HEK293T (cell line): ENCODE results near the gene BLCAP.

ENCODE experiments used
- CTCF ChIA-PET: fragments of 350-600 bp; formaldehyde crosslinking; extraction: SDS; loops from one replicate; lab custom pipeline; 2021; ENCODE audit warnings: antibody characterized with exemption, inconsistent platforms; lab: Yijun Ruan, JAX
- POLR2A ChIA-PET: fragments of 350-600 bp; formaldehyde crosslinking; extraction: SDS; loops from one replicate; lab custom pipeline; 2020; ENCODE audit warnings: antibody characterized with exemption, inconsistent platforms; lab: Yijun Ruan, JAX
- DNase-seq: peaks from one replicate; pipeline ENCODE4 v3.0.0; 2012; ENCODE audit warnings: mixed read lengths; ENCODE audit errors: extremely low spot score
- ARNT ChIP-seq: fragments of 450-650 bp; IDR thresholded peaks from 2 replicates; pipeline ENCODE4 v1.6.1; 2017; ENCODE audit warnings: mild to moderate bottlenecking
- BHLHE40 ChIP-seq: fragments of 450-650 bp; IDR thresholded peaks from 2 replicates; pipeline ENCODE4 v1.6.1; 2016; ENCODE audit warnings: mild to moderate bottlenecking, moderate library complexity, borderline replicate concordance
- CTBP1 ChIP-seq: fragments of 450-650 bp; IDR thresholded peaks from 2 replicates; pipeline ENCODE4 v1.6.1; 2016; ENCODE audit warnings: borderline replicate concordance
- ELF4 ChIP-seq: fragments of 450-650 bp; IDR thresholded peaks from 2 replicates; pipeline ENCODE4 v1.6.1; 2017; ENCODE audit warnings: antibody characterized with exemption
- FOXA1 ChIP-seq: fragments of 450-650 bp; IDR thresholded peaks from 2 replicates; pipeline ENCODE4 v1.6.1; 2016; ENCODE audit warnings: mild to moderate bottlenecking
- FOXK2 ChIP-seq: fragments of 450-650 bp; IDR thresholded peaks from 2 replicates; pipeline ENCODE4 v1.6.1; 2016; ENCODE audit warnings: mild to moderate bottlenecking
- FOXM1 ChIP-seq: fragments of 450-650 bp; IDR thresholded peaks from 2 replicates; pipeline ENCODE4 v1.6.1; 2017; ENCODE audit warnings: mild to moderate bottlenecking, borderline replicate concordance
- HDGF ChIP-seq: fragments of 450-650 bp; IDR thresholded peaks from 2 replicates; pipeline ENCODE4 v1.6.1; 2017; ENCODE audit warnings: antibody characterized with exemption, borderline replicate concordance
- L3MBTL2 ChIP-seq: fragments of 450-650 bp; conservative IDR thresholded peaks from 2 replicates; pipeline ENCODE4 v1.6.1; 2016; ENCODE audit warnings: mild to moderate bottlenecking
- LEF1 ChIP-seq: fragments of 450-650 bp; IDR thresholded peaks from 2 replicates; pipeline ENCODE4 v1.6.1; 2017; ENCODE audit warnings: mild to moderate bottlenecking, borderline replicate concordance
- NFRKB ChIP-seq: fragments of 450-650 bp; IDR thresholded peaks from 2 replicates; pipeline ENCODE4 v1.6.1; 2016; ENCODE audit warnings: mild to moderate bottlenecking, moderate library complexity
- SP1 ChIP-seq: fragments of 450-650 bp; IDR thresholded peaks from 2 replicates; pipeline ENCODE4 v1.6.1; 2017
- SUZ12 ChIP-seq: fragments of 450-650 bp; IDR thresholded peaks from 2 replicates; pipeline ENCODE4 v1.6.1; 2016; ENCODE audit warnings: mild to moderate bottlenecking
- TARDBP ChIP-seq: fragments of 450-650 bp; IDR thresholded peaks from 2 replicates; pipeline ENCODE4 v1.6.1; 2016
- ZNF384 ChIP-seq: fragments of 450-650 bp; IDR thresholded peaks from 2 replicates; pipeline ENCODE4 v1.6.1; 2016
- TF ChIP-seq, protein P1 (sequence below): fragments of 450-650 bp; IDR thresholded peaks from 2 replicates; pipeline ENCODE4 v1.6.1; 2016

BLCAP gene

GRCh38 chr20:37500311-37500710, 27.4 kb downstream of the BLCAP start:
- DNase-seq = no peak
- CTCF ChIA-PET = no interaction called here
- TF ChIP-seq NFRKB (no peak), LEF1 (no peak), BHLHE40 (no peak), CTBP1 (no peak), TARDBP (no peak), SP1 (no peak), ELF4 (no peak), FOXA1 (no peak), L3MBTL2 (no peak), ARNT (no peak), HDGF (no peak), FOXM1 (no peak)
- TF ChIP-seq, protein P1, sequence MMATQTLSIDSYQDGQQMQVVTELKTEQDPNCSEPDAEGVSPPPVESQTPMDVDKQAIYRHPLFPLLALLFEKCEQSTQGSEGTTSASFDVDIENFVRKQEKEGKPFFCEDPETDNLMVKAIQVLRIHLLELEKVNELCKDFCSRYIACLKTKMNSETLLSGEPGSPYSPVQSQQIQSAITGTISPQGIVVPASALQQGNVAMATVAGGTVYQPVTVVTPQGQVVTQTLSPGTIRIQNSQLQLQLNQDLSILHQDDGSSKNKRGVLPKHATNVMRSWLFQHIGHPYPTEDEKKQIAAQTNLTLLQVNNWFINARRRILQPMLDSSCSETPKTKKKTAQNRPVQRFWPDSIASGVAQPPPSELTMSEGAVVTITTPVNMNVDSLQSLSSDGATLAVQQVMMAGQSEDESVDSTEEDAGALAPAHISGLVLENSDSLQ = no peak
- POLR2A ChIA-PET = no interaction called here

GRCh38 chr20:37498066-37498665, 29.5 kb downstream of the BLCAP start:
- ChIA-PET CTCF (no interaction called here), POLR2A (no interaction called here)
- DNase-seq = no peak
- TF ChIP-seq ARNT (no peak), BHLHE40 (no peak), FOXA1 (no peak), SP1 (no peak), L3MBTL2 (no peak), CTBP1 (no peak), ZNF384 (no peak), ELF4 (no peak), LEF1 (no peak), SUZ12 (no peak), FOXM1 (no peak), NFRKB (no peak), TARDBP (no peak), HDGF (no peak), FOXK2 (no peak)
- TF ChIP-seq, protein P1 = no peak

GRCh38 chr20:37494796-37495195, 32.9 kb downstream of the BLCAP start:
- CTCF ChIA-PET = interaction anchor here (1.2 kb wide), 1 partner anchor 13 kb away, joined by 3 read pairs; no protein-coding TSS in a partner anchor
- no peak for TF ChIP-seq BHLHE40
- no peak for TF ChIP-seq FOXA1
- TF ChIP-seq ELF4 = no peak
- TF ChIP-seq L3MBTL2 = no peak
- no peak for TF ChIP-seq SP1
- TF ChIP-seq FOXM1 = no peak
- TF ChIP-seq ARNT = no peak
- TF ChIP-seq TARDBP = no peak
- TF ChIP-seq, protein P1 = no peak
- TF ChIP-seq FOXK2 = no peak
- no peak for TF ChIP-seq ZNF384
- TF ChIP-seq CTBP1 = no peak
- TF ChIP-seq NFRKB = no peak
- TF ChIP-seq LEF1 = no peak
- TF ChIP-seq HDGF = no peak
- no peak for DNase-seq
- POLR2A ChIA-PET = interaction anchor here (1.4 kb wide), 1 partner anchor 12 kb away, joined by 4 read pairs; no protein-coding TSS in a partner anchor

- no peak for TF ChIP-seq FOXM1
- no peak for TF ChIP-seq FOXK2
- no peak for TF ChIP-seq ARNT
- no peak for TF ChIP-seq TARDBP
- no peak for TF ChIP-seq CTBP1
- DNase-seq = no peak
- ChIA-PET POLR2A (interaction anchor here (1.0 kb wide), 1 partner anchor 33 kb away, joined by 3 read pairs; no protein-coding TSS in a partner anchor), CTCF (no interaction called here)
Measured at GRCh38 chr20:37494301-37494700, 33.4 kb downstream of the BLCAP start.

GRCh38 chr20:37492945-37493344, 34.7 kb downstream of the BLCAP start:
- CTCF ChIA-PET = no interaction called here
- POLR2A ChIA-PET = no interaction called here
- TF ChIP-seq BHLHE40 = no peak
- TF ChIP-seq ELF4 = no peak
- TF ChIP-seq ARNT = no peak
- TF ChIP-seq LEF1 = no peak
- TF ChIP-seq SP1 = no peak
- no peak for TF ChIP-seq FOXA1
- TF ChIP-seq NFRKB = no peak
- no peak for TF ChIP-seq FOXK2
- TF ChIP-seq, protein P1 = no peak
- no peak for DNase-seq

GRCh38 chr20:37492096-37492625, 35.5 kb downstream of the BLCAP start:
- CTCF ChIA-PET = no interaction called here
- TF ChIP-seq FOXK2 (no peak), SUZ12 (no peak), L3MBTL2 (no peak), BHLHE40 (no peak), ARNT (no peak), HDGF (no peak), TARDBP (no peak), SP1 (no peak), FOXA1 (no peak), ZNF384 (no peak)
- POLR2A ChIA-PET = no interaction called here

More at GRCh38 chr20:37492096-37492625, 35.5 kb downstream of the BLCAP start:
- DNase-seq = no peak
